Endothelial cell of hepatic sinusoid (primary cell): ENCODE measurements around the gene DTNBP1.

Experiments used
- in situ Hi-C: cut with HindIII; loops from 2 replicates; pipeline ENCODE4 v1.10.0; 2017; ENCODE audit warnings: low sequenced_read_pairs

The DTNBP1 gene

DNA sequence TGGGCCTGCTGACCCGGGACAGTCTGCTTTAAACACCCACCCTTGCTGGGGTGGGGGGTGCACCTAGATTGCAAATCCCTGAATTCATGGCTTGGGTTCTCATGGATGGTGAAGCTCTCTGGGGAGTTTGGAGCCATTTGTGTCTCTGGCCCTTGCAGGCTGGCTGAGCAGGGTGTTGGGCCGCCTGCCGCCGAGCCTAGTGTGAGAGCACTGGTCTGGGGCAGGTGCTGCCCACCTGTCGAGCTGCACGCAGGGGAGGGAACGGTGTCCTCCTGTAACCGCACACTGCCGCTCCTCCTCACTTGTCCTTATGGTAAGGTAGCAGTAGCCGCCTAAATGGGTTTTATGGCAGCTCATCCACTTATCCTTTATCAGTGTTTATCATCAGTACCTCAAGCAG is 143.9 kb downstream of the DTNBP1 start:
- in situ Hi-C loops, result no loop called here

DNA sequence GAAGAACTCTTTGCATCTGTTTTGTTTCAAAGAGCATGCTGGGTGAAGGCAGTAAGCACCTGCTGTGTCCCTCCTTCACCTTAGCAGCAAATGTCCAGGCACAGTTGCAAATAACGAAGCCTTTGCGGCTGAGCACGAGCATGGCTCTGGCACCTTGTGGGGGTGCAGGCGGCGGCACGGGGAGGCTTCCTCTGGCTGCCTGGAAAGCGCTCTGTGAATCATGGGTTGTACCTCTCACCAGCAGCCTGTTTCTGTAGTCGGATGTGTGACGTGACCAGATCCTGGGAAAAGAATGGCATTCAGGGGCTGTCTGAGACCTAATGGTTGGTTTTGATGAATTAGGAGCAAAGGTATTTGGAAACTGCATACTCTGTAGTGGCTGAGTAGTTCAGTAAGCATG is 144.8 kb downstream of the DTNBP1 start:
- in situ Hi-C loops, result no loop called here

DNA sequence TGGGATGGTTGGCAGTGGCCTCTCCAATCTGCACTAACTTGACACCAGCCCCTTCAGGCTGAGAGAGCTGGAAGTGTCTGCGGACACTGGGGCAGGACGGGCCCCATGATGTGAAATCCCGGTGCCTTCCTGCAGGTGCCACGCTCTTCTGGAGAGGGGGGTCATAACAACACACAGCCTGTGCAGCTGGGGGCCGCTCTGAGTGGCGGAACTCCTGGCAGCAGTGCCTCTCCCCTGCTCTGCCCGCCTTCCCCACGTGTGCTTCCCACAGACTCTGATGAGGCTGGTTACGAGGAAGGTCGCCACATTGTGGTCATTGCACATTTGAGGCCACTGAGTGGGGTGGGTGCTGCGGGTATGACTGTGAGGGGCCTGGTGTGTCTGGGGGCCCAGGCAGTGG is 145.2 kb downstream of the DTNBP1 start:
- in situ Hi-C loops, result no loop called here

DNA sequence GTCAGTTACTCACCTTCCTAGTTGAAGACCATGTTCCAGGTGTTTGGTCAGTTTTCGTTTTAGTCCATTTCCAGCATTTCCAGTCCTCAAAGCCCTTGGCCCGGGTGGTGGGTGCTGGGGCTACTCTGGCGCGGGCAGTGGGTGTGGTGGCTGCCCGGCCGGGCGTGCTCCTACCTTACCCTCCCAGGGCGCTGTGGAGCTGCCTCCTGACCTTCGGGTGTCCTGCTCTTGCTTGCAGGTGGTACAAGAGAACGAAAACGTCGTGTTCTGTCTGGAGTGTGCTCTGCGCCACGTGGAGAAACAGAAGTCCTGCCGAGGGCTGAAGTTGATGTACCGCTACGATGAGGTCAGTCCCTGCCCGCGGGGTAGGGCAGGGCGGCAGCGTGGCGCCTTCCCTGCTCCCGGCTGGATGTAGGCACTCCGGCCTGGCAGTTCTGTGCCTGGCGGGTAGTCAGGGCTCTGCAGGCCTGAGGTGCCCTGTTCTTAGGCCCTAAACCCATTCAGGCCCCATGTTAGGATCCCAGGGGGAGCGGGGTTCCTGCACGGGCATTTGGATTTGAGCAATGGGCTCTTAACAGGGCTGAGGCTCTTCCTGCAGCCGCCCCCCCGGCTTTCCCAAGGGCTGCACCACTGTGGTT is 145.8 kb downstream of the DTNBP1 start:
- in situ Hi-C loops, result no loop called here

DNA sequence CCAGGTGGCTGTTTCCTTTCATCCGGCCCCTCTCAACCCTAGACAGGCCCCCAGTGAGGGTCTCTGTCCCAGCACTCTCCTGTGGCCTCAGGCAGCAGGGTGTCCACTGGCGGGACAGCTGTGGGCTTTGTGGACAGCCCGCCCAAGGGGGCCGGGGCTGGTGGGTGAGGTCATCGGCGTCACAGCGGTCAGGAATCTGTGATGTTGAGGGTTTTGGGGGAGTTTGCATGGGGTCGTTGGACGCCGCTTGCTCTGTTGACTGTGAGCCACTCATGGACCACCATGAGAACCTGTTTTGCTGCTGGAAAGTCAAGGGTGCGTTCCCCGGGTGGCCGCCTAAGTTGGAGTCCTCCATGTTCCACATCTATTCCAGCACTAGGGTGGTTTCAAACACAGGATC is 146.4 kb downstream of the DTNBP1 start:
- in situ Hi-C loops, result no loop called here

DNA sequence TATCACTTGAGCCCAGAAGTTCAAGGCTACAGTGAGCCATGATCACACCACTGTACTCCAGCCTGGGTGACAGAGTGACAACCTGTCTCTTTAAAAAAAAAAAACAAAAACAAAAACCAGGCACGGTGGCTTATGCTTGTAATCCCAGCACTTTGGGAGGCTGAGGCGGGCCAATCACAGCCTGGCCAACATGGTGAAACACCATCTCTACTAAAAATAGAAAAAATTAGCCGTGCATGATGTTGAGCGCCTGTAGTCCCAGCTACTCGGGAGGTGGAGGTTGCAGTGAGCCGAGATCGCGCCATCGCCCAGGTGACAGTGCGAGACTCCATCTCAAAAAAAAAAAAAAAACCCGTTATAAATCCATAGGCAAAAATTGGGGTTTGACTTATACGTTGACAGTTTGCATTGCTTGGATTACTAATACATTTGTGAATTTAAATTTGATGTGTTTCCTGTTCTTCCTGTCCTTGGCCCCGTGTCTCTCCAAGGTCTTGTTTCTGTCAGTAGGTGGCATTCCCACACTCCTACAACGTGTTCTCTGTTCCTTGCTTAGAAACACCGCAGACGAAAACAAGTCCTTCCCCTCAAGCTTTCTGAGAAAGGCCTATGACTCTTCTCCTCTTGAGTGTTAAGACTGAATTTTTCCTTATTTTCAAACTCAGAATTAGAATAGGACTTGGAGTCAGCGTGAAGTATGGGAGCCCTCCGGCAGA is 147.0 kb downstream of the DTNBP1 start:
- in situ Hi-C loops, result no loop called here

DNA sequence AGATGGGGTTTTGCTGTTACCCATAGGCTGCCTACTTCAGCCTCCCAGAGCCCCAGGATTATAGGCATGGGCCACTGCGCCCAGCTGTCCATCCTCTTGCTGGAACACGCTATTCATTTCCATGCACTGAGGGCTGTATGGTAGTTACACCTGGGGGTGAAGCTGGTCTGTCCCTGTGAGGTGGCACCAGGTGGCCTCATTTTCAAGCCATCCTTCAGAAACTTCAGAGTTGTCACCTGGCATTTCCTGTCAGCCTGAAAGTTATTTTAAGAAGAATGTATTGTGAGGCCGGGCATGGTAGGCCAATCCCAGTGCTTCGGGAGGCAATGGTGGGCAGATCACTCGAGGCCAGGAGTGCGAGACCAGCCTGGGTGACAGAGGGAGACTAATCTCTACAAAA is 147.6 kb downstream of the DTNBP1 start:
- in situ Hi-C loops, result no loop called here

DNA sequence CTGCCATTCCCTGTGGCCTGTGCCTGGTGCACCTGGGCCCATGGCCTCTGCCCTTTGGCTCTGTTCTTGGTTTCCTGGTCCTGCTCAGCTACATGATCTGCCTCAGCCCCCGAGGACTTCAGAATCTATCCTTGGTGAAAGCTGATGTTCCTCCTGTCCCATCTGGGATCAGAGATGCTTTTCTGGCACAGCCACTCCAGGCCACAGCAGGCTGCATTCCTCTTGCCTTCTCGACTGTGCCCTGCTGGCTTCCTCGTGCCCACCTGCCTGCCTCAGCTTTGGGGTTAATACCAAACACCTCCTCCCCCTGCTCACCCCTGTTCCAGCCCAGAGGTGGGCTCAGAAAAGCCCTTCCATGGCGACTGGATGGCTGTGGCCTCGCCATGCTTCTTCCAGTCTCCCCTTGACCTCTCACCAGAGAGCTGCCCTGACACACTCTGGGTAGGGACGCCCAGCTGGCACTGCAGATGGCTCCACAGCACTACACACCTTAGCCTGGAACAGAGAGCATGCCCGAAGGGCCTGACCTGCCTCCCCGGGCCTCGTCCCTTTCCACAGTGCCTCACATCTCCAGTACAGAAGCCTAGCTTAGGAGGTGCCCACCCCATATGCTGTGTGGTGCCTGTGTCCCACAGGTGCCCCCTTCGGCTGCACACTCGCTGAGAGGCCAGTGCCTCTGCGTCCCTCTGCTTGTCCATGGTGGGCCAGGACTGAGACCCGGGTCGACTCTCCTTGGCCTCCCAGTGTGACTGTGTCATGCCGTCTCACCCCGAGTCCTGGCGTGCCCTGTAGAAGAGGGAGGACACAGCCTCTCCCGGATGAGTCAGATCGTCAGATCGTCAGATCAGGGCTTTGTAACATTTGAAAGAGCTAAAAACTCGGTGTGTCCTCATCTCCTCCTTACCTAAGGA is 148.8 kb downstream of the DTNBP1 start:
- in situ Hi-C loops, result no loop called here

DNA sequence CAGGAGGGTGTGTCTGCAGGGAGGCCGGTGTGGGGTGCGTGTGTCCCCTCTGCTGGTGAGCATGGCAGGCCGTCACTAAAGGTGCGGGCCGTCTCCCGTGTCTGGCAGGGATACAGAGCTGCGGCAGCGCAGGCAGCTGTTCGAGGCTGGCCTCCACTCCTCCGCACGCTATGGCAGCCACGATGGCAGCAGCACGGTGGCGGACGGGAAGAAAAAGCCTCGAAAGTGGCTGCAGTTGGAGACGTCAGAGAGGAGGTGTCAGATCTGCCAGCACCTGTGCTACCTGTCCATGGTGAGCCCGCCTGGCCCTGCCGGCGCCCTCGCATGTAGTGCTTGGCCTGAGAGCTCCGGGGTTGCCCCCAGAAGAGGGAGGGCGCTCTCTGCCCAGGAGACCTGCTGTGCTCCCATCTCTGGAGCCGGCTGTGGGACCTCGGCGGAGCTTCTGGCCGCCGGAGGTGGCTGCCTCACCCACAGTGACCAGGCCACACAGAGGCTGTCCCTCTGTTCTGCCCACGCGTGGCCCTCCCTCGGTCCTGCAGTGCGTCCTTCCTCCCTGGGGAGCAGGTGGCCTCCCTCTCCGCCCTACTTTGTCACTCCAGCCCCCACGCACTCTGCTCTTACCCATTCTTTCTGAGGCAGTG is 149.6 kb downstream of the DTNBP1 start:
- in situ Hi-C loops, result no loop called here

DNA sequence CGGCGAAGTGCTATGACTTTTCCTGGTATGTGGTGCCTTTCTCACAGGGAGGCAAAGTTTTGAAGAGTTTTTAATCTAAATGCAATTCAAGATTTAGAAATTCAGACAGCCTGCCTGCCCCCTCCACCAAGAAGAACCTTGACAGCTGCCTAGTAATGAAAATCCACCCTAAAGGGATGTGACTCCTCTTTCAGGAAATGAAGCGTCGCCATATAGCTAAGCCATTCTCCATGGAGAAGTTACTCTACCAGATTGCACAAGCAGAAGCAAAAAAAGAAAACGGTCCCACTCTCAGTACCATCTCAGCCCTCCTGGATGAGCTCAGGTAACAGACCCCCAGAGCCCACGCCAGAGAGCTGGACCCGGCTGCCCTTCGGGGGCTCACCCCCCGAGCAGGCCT is 150.1 kb downstream of the DTNBP1 start:
- in situ Hi-C loops, result no loop called here

DNA sequence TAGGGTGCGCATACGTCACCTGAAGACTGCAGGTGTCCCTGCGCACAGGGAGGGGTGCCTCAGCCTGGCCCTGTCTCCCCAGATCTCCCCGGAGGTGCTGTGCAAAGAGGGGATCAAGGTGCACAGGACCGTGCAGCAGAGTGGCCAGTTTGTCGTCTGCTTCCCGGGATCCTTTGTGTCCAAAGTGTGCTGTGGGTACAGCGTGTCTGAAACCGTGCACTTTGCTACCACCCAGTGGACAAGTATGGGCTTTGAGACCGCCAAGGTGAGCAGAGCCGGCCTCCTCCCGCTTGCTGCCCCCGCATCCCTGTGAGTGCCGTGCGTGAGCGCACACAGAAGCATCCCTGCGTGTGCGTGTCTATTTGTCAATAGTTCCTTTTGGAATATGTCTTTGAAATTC is 150.7 kb downstream of the DTNBP1 start:
- in situ Hi-C loops, result no loop called here

DNA sequence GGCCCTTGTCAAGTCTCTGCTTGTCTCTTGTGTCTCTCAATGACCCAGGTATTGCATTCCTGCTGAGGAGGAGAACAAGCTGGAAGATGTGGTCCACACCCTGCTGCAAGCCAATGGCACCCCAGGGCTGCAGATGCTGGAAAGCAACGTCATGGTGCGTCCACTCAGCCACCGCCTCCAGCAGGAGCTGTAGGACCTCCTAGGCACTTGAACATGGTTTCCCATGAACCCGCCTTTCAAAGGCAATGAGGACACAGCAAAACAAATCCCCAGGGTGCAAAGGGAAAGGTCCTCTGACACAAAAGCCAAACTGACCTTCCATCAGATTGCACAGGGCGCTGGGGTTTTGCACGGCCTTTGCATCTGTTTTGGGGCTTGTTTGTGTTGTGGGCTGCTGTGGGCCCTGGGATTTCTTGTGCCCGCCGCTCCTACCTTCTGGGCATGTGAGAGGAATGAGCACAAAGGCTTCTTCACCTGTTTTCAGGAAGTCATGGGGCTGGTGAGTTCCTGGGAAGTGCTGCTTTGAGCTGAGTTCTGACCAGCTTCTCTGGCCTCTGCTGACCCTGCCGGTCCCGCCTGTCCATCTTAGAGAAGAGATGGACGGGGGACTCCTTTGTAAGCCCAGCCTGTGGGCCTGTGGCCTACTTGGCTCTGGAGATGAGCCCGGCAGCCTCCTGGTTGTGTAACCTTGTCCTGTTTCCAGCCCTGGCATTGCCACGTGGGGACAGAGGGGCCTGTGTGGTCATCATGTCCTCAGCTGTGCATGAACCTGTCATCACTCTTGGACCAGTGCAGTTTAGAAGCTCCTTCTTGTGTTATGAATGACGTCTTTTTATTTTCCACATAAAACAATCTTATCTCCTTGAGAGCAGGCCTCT is 151.3 kb downstream of the DTNBP1 start:
- in situ Hi-C loops, result no loop called here

DNA sequence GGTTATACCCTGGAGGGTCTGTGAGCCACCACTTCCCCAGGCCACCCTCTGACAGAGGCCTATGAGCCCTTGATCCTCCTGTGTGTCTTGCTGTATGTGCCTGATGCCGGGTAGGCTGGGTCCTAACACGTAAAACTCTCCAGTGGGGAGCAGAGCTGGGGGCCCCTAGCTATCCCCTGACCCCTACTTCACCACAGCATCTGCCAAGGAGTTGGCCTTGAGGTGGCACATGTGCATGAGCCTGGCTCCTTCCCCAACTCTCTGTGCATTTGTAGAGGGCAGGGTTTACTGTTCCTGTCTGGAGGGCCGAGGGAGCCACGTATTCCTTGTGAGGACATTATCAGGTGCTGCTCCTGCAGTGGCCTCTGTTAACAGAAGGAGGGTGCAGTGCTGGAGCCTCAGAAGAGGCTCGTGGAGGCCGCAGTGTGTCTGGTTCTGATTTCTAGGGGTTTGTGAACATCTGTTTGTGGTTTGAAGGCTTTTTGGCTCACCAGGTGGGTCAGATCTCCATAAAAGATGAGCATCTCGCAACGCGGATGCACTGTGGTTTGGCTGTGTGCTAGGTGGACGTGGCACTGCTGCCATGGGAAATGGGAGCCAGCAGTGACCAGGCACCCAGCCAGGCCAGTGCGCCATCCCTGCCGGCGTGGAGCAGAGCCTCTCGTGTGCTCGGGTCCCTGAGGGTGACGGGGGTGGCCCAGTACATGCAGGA is 152.1 kb downstream of the DTNBP1 start:
- in situ Hi-C loops, result no loop called here

DNA sequence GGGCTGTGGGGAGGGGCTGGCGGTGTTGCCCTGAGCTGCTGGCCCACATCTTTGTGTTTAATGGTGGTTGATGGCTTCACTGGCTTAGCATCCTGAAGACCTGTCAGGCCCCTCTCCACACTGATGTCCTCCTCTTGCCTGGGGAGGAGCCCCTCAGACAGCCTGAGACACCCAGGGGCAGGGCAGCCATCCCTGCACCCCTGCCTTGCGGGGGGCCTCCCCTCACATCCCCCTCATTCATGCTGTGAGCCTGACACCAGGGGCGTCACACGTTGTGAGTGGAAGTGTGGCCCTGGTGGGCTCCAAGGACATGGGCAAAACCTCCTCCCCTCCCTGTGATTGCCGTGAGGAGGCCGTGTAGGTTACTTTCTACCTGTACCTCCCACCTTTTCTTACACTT is 152.7 kb downstream of the DTNBP1 start:
- in situ Hi-C loops, result no loop called here

DNA sequence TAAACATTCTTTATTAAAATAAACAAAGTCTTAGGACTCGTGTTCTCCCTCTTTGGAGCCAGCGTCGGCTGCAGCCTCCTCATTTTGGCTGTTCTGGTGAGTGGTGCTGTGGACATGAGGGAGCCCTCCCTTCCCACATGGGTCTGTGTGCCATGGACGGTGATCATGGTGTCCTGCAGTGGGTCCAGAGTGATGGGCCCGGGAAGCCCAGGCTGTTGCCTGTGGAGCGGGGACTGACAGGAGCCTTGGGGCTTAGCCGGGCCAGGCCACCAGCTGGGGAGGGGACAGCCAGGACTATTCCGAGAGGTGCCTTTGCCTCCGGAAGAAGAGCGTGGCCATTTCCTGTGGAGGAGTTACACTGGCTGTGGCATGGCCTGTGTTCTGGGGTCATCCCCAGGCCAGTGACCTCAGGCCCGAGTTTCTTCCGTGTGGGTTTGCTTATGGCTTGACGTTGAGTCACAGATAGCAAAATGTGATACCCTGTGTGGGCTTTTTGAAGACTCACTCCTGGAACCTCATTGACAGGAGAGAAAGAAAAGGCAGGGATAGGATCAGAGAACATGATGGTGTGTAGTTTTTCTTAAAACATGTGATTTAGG is 153.4 kb downstream of the DTNBP1 start:
- in situ Hi-C loops, result no loop called here

DNA sequence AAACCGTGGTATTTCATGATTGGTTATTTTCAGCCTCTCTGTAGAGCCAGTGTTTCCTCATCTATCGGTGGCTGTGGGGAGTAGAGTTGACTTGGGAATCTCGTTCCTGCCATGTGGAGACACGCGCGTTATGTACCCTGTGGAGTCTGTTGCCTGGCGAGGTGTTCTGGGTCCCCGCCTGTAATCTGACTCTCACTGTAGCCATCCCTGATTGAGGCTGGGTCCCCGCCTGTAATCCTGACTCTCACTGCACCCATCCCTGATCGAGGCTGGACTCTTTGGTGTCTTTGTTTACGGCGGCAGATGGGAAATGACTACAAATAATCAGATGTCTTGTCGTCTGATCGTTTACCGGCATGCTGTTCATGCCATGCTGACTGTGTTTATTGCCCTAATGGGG is 153.9 kb downstream of the DTNBP1 start:
- in situ Hi-C loops, result no loop called here

DNA sequence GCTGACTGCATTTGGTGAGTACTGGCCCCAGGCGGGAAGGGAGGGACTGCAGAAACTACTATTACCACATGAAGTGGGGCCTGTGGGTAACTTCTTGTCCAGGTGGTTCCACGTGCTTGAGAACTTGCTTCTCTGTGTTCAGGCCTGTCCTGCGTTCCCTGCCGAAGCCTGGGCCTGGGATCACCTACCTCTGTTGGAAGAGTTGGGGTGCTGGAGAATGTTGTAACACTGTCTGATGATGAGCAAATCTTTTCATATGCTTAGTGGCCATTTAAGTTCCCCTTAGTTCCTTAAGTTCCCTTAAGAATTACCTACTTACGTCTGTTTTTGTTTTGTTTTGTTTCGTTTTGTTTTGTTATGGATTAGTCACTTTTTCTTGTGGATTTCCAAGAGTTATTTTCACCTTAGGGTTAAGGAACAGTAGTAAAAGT is 154.4 kb downstream of the DTNBP1 start:
- in situ Hi-C loops, result no loop called here

DNA sequence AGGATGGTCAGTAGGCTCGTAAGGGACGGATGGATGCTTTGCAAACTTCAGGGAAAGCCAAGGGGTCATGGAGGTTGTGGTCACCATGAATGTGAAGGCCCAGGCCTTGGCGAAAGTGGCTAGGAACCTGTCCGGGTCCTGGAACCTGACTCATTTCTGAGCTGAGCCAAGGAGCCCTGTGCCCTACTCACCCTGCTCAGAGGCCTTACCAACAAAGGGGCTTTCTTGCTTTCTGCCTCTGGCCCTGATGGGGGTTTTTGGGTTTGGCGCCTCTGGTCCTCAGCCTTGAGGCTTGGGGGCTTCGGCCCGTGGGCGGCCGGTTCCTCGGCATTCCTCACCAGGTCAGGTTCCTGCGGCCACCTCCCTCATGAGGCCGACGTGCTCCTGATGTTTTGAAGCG is 155.1 kb downstream of the DTNBP1 start:
- in situ Hi-C loops, result no loop called here

DNA sequence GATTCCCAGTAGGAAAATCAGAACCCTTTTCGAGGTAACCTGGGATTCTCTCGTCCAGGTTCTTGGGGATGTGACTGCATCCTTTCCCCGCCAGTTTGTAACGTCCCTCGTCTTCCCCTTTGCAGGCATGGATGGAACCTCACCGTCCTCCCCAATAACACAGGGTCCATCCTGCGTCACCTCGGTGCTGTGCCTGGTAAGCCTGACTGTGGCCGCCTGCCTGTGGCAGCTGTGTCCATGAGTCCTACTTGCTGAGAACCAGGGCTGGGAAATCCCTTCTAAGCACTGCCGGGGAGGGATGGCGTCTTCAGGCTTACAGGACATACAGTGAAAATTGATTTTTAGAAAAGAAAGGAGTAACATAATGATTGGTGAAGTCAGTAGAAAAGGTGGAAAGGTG is 155.6 kb downstream of the DTNBP1 start:
- in situ Hi-C loops, result no loop called here
